Subcutaneous adipose tissue (tissue), 4 donors: Measurements from ENCODE around the gene MRPL2. TPM values are rescaled to one million over a fixed set of nuclear protein-coding genes. Genes with fewer than 3 reads are reported as not detected.

ENCODE experiments used
- CTCF ChIP-seq: fragments of 450-650 bp; IDR thresholded peaks from one replicate; pipeline ENCODE4 v1.5.1; 2016; ENCODE audit warnings: low read depth, mild to moderate bottlenecking, control low read depth, antibody characterized with exemption, moderate library complexity
- total RNA-seq, 4 donors: library from RNA; depleted of rRNA; stranded (reverse); fragments of >200 nt; gene quantifications; one replicate each; pipeline ENCODE4 v1.1.0, GENCODE V29; 2016

MRPL2 gene
- total RNA-seq, 4 donors from 2014 or later, result 10.4 to 19.8 (median 16.6) TPM

- no peak for TF ChIP-seq CTCF
Measured at GRCh38 chr6:43045371-43045930, 13.8 kb downstream of the MRPL2 start.

- TF ChIP-seq CTCF, result no peak
Measured at GRCh38 chr6:43043310-43043709, 15.9 kb downstream of the MRPL2 start.

- no peak for TF ChIP-seq CTCF
Measured at GRCh38 chr6:43040542-43041257, 18.5 kb downstream of the MRPL2 start.

GRCh38 chr6:43038727-43039126 is 20.5 kb downstream of the MRPL2 start:
- TF ChIP-seq CTCF, result no peak

GRCh38 chr6:43037706-43038105 is 21.5 kb downstream of the MRPL2 start:
- TF ChIP-seq CTCF, result no peak

- TF ChIP-seq CTCF, result no peak
Measured at GRCh38 chr6:43037197-43037596, 22.0 kb downstream of the MRPL2 start.

GRCh38 chr6:43036712-43037111 is 22.5 kb downstream of the MRPL2 start:
- TF ChIP-seq CTCF, result no peak
